Osteoblast (primary cell): ENCODE measurements around the gene NOL4L. TPM values are rescaled to one million over a fixed set of nuclear protein-coding genes. Genes with fewer than 3 reads are reported as not detected.

Source experiments
- DNase-seq: peaks from one replicate; pipeline ENCODE4 v3.0.0; 2011; ENCODE audit warnings: low spot score, mixed read lengths; ENCODE audit not compliant: insufficient read length; ENCODE audit errors: missing footprints
- H2AFZ ChIP-seq: 2 replicates; pipeline ENCODE4 v1.6.0; 2011; ENCODE audit warnings: mild to moderate bottlenecking, low read length
- H3K27ac ChIP-seq: 2 replicates; pipeline ENCODE4 v1.5.1; 2011; ENCODE audit warnings: mild to moderate bottlenecking, low read depth, low read length, moderate library complexity
- H3K27me3 ChIP-seq: 2 replicates; pipeline ENCODE4 v1.6.0; 2012; ENCODE audit warnings: mild to moderate bottlenecking, control low read depth, inconsistent platforms, low read length, moderate library complexity; ENCODE audit not compliant: insufficient read depth
- H3K36me3 ChIP-seq: 2 replicates; pipeline ENCODE4 v1.5.1; 2011; ENCODE audit warnings: mild to moderate bottlenecking, low read length, control low read depth, moderate library complexity; ENCODE audit not compliant: insufficient read depth
- H3K4me1 ChIP-seq: 2 replicates; pipeline ENCODE4 v1.5.1; 2011; ENCODE audit warnings: mild to moderate bottlenecking, low read length, control low read depth, moderate library complexity; ENCODE audit not compliant: insufficient read depth
- H3K4me2 ChIP-seq: 2 replicates; pipeline ENCODE4 v1.6.0; 2011; ENCODE audit warnings: mild to moderate bottlenecking, low read length; ENCODE audit not compliant: insufficient read depth
- H3K4me3 ChIP-seq: fragments of 200-600 bp; sonication (generic); 3 replicates; pipeline ENCODE4 v1.5.1; 2012; ENCODE audit warnings: mild to moderate bottlenecking, low read length, inconsistent platforms; ENCODE audit not compliant: insufficient read depth
- H3K79me2 ChIP-seq: 2 replicates; pipeline ENCODE4 v1.6.0; 2012; ENCODE audit warnings: mild to moderate bottlenecking, low read length, control low read depth, inconsistent platforms; ENCODE audit not compliant: insufficient read depth
- H3K9me3 ChIP-seq: 2 replicates; pipeline ENCODE4 v1.5.1; 2011; ENCODE audit warnings: low read depth, low read length, control low read depth
- H4K20me1 ChIP-seq: 2 replicates; pipeline ENCODE4 v1.6.0; 2012; ENCODE audit warnings: mild to moderate bottlenecking, low read length, control low read depth; ENCODE audit not compliant: insufficient read depth
- CTCF ChIP-seq: IDR thresholded peaks from 2 replicates; pipeline ENCODE4 v1.5.1; 2011; ENCODE audit warnings: mild to moderate bottlenecking, low read depth, low read length, moderate library complexity; ENCODE audit errors: extremely low read depth
- total RNA-seq: library from RNA; depleted of rRNA; stranded (reverse); fragments of >200 nt; gene quantifications from 2 replicates; pipeline ENCODE4 v1.2.3, GENCODE V29; 2012

The NOL4L gene
- total RNA-seq, 1 donor, result 6.2 TPM

- no peak overlapping the region for H2AFZ ChIP-seq
- peak; percentile 37 for DNase-seq
Measured at GRCh38 chr20:32520927-32521203, 64.3 kb downstream of the NOL4L start.

GRCh38 chr20:32519381-32519730 lies 65.8 kb downstream of the NOL4L start:
- Histone ChIP-seq H3K27me3 (peaks cover 16% of the 10 kb centered on the region), H3K4me1 (no peaks in the 10 kb centered on the region), H2AFZ (no peak overlapping the region), H3K79me2 (no peaks in the 10 kb centered on the region), H4K20me1 (no peaks in the 10 kb centered on the region), H3K9me3 (no peaks in the 10 kb centered on the region), H3K36me3 (no peaks in the 10 kb centered on the region), H3K4me3 (no peak overlapping the region), H3K4me2 (no peak overlapping the region), H3K27ac (no peak overlapping the region)
- no peak for TF ChIP-seq CTCF
- peak; percentile 59 for DNase-seq

More at GRCh38 chr20:32520927-32521203, 64.3 kb downstream of the NOL4L start:
- Histone ChIP-seq H3K9me3 (no peaks in the 10 kb centered on the region), H3K4me2 (no peak overlapping the region), H3K27ac (no peak overlapping the region), H3K27me3 (peaks cover 11% of the 10 kb centered on the region), H3K36me3 (no peaks in the 10 kb centered on the region), H3K4me3 (no peak overlapping the region), H3K79me2 (no peaks in the 10 kb centered on the region), H4K20me1 (no peaks in the 10 kb centered on the region), H3K4me1 (no peaks in the 10 kb centered on the region)
- TF ChIP-seq CTCF, result no peak

- peak; percentile 65 for DNase-seq
Measured at GRCh38 chr20:32518593-32519380, 66.3 kb downstream of the NOL4L start.

More at GRCh38 chr20:32518593-32519380, 66.3 kb downstream of the NOL4L start:
- Histone ChIP-seq H2AFZ (no peak overlapping the region), H3K27ac (no peak overlapping the region), H3K79me2 (no peaks in the 10 kb centered on the region), H3K4me1 (no peaks in the 10 kb centered on the region), H3K27me3 (peaks cover 16% of the 10 kb centered on the region), H3K4me2 (no peak overlapping the region), H3K36me3 (no peaks in the 10 kb centered on the region), H3K9me3 (no peaks in the 10 kb centered on the region), H4K20me1 (no peaks in the 10 kb centered on the region), H3K4me3 (no peak overlapping the region)
- TF ChIP-seq CTCF, result no peak
